HG03039 (cell line): ENCODE results near the gene NFIB.

Source experiments
- ATAC-seq: cut with Tn5 transposase; IDR thresholded peaks from one replicate; pipeline ENCODE4 v1.9.1; 2021; ENCODE audit warnings: mild to moderate bottlenecking, moderate library complexity; ENCODE audit not compliant: unreplicated experiment

The NFIB gene

DNA sequence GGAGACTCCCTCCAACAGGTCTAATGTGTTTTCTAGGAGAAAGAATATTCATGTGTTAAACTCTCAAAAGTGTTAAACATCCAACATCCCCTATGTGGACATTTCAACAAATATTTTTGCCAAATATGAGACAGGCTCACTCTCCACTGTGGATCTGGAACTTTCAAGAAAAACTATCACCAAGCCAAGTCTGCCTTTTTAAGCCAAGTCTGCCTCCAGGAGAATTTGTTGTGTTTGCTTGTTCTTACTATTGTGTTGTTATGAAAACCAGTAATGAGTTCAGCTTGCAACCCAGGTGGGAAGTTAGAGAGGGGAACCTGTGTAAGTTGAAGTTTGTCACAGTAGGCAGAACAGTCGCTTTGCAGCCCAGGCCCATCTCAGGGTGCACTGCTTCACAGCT, 228.1 kb downstream of the NFIB start:
- no peak for ATAC-seq

DNA sequence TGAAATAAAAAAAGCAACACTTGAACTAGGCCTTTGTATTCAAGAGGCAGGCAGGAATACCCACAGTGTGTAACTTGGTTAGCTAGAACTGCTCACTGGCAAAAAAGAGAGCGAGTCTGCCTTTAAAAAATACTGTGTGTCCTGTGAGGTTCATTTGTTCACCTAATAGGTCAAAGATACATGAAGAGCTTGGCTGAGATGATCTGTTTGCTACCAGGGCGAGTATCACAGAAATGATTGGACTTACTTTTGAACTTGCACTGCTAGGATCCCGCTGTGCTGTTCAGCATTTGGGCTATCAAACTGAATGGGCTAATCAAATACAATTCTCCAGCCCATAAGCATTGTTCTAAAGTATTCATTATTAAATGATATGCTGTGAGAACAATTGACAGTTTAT, 229.1 kb downstream of the NFIB start:
- ATAC-seq, result no peak

DNA sequence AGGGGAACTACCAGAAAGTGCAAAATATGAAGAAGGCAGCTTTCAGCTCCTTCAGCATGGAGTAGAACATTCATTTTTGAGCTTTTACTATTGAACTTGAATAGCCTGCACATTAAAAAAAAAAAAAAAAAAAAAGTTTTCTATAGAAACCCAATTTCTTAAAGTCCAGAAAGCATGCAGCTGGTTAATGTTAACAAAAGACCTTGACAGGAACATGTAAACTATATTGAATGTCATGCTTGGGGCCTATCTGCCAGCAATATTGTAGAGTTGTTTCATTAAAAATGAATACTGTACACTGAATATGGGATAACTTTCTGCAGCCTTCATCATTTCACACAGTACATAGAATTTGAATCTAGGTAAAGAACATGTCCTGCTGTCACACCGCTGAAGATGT, 230.6 kb downstream of the NFIB start:
- ATAC-seq, result no peak

DNA sequence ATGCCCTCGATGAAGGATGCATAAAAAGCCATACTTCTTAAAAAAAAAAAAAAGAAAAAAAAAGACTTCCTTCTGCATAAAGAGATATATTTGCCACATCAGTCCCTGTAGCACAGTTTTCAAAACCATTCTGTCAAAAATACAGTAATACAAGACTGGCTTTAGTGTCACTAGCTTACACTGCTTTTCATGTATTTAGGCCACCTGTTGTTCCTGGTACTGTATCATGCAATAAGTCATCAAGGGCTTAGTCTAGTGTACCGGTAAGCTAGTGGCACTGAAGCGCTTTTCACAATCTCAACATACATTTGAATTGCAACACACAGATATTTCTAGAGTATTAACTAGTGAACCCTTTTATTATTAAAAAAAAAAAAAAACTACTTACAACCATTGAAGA, 231.2 kb downstream of the NFIB start:
- no peak for ATAC-seq

DNA sequence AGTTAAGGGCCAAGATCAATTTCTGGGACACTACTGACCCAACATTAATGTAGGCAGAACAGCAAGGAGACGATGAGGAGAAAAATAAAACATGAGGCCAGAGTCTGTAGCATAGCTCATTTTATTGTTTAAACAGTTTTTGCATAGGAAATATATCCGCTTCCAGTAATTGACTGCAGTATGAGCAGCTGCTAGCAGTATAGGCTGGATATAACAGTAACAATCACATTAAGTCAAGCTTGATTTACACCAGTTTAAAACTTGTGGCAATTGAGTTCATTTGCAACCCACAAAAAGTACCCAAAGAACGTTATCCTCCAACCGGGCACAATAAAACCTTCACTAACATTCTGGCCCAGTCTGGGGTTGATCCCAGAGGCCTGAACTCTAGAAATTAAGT, 232.2 kb downstream of the NFIB start:
- ATAC-seq, result no peak

DNA sequence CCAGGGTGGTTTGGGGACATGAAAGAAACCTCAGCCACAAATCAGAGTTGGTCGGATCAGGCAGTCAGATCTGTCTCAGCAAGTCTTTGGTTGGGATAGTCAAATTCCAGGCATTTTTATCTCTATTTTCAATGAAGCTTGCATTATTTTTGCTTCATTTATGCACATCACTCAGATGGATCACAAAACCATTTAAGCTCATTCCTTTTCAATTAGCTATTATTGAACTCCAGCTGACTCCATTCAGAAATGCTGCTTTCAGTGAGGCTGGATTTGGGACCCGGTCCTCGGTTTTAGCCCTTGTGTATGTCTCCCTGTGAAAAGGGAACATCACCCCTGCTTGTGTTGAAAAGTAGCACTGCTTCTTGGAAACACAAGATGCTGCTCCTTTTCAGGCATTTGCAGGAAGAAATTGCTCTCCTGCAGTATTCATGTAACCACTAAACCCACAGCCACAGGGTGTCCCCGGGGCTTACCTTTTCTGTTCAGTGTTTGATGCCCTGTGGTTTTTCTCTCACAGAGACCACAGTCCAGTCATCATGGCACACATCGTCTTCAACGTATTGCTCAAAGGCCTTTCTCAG, 232.9 kb downstream of the NFIB start:
- ATAC-seq, result no peak

DNA sequence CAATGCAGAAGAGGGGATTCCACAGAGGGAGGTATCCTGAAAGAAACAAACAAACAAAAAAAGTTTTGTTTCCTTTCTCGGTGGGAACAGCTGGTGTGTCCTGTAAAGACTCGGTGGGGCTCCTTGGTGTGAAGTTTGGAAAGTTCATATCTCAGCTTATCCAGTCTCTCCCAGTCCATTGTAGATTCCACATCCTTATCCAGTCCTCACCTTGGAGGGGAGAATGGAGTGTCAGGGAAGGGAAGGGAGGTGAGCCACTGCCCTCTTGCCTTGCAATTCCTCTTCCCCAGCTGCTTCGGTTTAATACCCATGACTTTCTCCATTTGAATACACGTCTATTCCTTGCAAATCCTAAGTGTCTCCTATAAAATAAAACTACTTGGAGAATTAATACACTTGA, 234.5 kb downstream of the NFIB start:
- ATAC-seq, result no peak

DNA sequence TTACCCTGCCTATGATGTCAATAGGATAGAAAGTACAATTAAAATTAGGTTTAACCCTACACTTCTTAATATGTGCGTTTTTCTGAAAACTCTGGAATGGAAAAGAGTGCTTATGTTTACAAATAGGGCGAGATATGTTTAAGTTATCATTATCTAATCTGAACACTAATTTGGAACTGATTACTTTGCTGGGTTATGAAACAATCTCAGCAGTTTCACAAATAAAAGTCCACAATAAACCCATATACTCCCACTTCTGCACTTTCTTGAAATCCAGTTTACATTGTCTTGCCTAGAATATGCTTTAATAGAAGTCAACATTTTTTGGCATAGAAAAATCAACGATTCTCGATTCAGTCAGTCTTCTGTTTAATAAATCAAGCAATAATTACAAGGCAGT, 236.3 kb downstream of the NFIB start:
- ATAC-seq, result no peak

DNA sequence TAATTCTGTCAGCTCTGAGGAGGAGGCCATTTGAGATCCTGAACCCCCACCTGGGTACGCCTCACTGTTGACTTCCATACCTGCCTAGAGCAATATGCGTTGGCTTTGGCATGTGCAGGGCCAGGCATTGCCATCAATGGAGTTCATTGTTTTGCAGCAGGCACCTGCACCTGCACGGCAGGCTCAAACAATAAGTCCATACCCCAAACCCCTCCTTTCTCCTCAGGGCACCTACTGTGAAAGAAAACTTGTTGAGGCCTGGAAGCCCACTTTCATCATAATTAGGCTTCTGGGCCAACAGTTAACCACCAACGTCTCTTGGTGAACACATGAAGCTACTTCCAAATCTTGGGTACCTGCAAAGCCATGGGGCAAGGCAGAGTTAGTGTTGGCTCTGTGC, 238.7 kb downstream of the NFIB start:
- no peak for ATAC-seq

DNA sequence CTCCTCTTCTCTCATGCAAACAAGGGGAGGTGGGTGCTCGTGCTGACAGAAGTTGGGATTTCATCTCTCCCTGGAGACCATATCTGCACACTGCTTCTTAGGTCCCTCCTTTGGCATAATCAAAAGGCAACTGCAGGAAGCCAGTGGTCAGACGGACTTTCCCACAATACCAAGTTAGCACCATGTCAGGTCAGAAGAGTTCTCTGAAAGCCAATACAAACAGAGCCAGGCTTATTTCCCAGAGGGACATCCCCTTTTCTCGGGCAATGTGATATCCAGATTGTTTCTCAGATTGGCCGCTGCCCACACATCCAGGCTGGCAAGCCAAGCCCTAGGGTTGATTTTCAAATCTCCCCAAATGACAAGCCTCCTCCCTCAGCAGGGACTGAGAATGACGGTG, 241.1 kb downstream of the NFIB start:
- no peak for ATAC-seq

DNA sequence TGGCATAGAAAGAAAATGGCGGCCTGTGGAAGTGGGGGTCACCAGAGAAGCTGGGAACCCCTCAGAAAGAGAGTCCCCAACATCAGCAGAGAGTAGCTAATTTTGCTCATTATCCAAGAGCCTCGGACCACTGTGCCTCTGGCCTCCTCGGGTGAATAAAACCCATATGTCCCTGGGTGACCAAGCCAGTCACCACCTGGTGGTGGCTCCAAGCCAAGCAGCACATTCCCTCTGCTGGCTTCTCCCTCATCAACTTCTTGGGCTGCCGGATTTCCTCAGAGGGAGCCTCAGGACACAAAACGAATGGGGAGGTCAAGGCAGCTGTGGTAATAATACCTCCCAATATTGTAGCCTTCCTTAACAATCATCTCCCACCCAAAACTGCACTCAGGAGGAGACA, 242.5 kb downstream of the NFIB start:
- ATAC-seq, result no peak

DNA sequence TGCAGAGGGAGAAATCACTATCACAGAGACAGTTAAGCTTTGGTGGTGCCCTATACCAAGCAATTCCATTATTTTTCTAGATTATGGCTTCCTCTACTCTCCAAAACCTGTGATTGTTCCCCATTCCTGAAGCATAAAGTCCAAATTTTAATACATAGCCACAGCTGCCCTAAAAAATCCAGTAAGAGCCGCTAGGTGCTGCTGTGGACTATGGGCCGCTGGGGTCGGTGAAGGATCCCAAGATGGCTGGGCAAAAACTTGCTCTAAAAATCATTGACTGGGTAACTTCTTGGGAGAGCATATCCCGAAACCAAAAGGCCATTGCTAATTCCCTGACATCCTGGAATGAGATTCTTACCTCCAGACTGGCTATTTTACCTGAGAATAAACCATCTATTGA, 245.3 kb downstream of the NFIB start:
- ATAC-seq, result no peak

DNA sequence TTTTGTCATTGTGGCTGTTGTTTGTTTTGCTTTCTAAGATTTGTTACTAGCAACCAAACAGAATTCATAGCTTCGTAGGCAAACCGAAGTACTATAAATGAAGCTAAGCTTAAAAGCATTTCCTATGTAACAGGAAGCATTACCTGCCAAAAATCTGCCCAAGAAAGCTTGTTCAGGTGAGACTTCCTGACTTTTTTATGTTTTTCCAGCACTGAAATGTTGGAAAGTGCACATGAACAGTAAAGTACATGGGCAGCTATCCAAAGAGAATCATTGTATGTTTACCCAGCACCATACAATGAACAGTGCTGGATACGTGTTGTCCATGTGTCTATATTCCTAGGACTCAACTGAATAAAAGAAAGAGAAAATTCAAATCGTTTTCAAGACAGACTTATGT, 247.1 kb downstream of the NFIB start:
- no peak for ATAC-seq

DNA sequence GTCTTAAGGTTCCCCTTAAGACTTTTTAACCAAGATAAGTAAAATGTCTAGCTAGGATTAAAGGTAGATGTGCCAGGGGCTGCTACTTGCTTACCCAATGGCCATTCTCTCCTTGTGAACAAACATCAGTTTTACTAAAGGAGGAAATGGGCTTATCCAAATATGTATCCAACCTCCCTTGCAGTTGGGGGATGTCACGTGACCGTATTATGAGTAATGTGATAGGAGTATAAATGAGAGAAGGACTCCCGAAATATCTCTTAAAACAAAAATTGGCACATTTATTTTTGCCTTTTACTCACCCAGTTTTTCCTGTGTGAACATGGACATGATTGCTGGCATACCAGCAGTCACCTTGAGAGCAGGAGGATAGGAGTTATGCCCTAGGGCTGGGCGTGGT, 247.9 kb downstream of the NFIB start:
- no peak for ATAC-seq

DNA sequence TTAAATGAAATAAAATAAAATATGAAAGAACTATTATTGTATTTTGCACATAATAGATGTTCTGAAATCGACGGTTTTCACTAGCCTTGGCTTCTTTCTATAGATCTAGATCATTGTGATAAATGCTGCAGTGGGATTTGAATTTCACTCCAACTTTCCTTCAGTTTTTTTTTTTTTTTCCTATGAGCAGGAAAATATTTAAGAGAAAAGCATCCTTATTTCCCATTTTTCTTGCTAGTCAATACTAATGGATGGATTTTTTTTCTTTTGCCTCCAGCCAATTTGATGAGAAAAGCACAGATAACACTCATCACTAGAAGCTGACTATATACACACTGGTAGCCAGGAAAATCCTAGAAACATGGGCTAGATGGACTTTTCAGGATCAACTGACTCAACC, 249.0 kb downstream of the NFIB start:
- no peak for ATAC-seq

DNA sequence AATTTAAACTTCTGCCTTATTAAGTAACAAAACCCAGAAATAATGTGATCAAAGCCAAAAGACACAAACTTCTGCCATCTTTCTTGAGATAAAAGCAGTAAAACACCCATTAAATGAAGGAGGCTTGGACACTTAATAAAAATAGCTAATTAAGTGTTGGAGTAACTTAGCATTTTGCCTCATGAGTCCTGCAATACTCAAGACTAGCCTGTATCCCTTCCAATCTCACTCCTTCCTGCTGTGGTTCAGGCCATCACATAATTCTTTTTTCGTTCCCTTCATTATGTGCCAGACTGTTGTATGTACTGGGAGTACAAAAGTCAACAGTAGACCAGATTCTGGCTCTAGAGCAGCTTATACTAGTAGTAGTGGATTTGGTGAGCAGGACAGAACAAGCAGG, 250.2 kb downstream of the NFIB start:
- ATAC-seq, result no peak

DNA sequence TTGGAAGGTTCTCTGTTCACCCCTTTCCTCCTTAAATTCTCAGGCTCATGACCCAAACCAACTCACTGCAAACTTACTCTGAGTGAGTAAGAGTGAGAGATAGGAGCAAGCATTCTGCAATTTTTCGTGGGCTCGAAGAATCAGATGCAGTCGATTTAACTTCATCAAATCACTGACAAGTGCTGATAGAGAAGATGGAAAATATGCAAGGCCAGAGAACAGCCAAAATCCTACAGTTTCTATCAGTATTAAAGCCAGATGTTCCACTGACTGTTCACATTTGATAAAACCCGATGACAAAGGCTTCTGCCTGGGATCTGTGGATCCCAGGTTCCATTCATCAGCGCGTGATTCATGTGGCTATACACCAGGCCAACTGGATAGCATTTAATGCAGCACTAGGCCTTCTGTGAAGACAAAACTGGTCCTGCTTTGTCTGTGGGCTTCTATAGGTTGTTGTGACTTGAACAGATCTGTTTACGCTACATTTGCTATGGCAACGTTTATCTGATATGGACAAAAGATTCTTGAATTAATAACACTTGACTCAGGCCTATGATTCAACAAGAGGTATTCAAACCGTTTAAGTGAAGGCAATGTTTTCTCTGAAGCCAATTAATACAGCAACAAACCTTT, 251.2 kb downstream of the NFIB start:
- no peak for ATAC-seq

DNA sequence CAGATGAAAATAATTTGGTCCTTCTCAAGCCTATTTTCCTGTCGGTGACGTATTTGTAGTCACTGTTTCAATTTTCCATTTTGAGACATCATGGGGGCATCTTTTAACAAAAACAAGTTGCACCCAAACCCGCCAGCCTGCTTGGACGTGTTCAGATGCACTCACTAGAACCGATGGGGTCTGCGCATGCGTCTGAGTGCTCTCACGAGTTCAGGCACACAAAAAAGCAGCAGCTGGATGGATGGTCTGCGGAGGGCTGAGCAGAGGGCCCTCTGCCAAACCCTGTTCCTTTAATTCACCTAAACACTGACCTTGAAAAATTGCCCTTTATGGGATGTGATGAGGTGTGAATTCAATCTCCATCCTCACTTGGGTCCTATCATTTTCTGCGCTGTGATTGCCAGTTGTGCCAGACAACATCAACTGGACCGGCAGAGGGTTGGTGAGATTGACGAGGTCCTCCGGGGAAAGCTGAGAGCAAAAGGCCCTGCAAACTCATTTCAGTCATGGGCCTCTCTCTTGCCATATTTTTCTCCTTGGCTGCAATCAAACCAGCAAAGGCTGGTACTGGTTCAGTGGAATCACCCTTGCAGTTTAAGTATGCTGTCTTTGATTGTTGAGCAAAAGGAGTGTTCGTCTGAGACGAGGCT, 251.9 kb downstream of the NFIB start:
- no peak for ATAC-seq

DNA sequence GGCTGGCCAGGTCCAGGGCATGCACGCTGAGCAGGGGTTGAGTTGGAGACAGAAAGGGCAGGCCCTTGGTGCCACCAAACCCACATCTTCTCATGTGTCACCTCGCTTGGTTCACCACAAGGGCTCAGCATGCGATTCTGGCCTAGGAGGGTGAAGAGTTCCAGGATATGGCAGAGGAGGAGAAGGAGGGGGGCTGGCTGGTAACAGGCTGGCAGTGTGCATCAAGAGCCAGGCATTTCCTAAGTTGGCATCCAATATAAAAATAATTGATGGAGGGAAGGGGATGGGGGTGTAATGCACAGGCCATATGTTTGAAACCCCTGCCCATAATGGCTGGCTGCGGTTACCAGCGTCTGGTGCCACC, 255.6 kb downstream of the NFIB start:
- ATAC-seq, result no peak

DNA sequence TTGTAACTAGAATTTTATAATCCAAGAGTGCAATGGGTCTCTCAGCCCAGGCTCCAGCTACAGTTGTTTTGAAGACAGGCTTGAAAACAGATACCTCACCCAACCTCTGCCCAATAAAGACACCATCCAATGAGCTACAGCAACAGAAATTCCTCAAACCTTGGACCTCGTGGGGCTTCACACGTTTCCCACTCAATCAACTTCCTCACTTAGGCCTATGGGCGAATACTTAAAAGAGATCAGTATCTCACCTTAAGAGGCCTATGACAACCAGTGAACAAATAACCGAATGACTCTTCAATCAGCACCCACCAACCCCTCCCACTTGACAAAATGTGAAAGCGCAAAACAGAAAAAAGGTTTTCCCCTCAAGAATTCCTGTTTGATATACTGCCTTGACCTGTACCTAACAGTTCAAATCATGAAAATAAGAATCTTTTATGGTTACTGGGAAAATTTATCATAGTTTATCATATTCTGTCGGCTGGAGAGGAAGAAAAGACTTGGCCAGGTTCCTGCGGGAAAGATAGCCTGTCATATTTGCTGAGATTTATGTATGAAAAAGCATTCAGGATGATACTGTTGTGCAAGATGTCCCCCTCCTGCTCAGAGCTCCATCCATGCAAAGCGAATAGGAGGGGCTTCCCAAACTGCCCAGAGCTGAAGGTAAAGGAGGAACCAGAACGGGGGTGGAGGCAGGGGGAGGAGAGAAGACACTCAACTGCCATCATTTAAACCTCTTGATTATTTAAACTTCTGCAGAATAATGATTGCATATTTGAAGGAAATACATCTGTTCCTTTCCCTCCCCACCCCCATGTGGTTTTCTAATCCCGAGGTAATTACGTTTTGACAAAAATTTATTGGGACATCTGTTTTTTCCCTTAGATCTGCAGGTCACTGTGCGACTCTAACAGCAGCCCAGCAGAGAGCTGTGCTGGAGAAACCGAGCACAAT, 256.3 kb downstream of the NFIB start:
- ATAC-seq, result no peak

DNA sequence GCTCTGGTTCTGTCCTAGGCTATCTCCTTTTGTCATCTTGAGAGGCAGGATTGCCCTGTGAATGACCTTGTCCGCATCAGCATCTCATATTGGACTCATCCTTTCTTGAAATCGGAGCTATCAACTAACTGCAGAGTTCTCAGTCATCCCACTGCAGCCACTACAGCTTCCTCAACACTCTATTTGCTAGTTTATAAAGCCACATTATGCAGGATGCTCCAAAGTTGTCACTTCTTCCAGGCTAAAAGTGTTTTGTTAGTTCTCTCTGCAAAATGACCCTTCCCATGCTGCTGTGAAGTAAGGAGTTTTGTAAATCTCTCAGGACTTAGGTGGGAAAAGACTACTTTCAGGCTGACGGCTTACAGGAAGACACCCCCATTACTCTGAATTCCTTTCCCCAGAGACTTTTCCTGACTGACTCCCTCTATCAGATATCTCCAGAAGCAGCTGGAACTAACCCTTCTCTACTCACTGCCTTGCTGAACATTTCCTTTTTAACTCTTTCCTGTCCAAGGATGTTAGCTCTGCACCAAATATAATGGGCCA, 257.6 kb downstream of the NFIB start:
- ATAC-seq, result no peak
